ENCODE data around the gene HIVEP2.

DNA sequence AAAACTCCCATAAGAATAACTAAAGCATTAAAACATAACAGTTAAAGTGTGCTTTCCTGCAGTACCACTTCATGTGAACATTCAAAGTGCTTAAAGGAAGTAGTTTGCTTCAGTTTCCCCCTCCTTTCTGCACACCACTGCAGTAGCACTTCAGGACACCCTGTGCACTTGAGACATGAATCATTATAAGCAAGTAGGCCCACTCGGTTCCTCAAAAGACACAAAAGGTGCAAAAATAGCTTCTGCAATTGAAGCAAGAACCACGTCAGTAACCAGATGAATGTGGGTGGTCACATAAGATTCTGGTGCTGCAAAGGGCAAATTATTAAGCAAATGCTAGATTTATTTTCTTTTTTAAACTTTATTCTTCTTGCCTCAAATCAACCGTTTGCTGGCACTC is 160.6 kb downstream of the HIVEP2 start:
- no peak for TF ChIP-seq POLR2A (IDR thresholded peaks at IDR 0.05; ENCODE audit: low read depth, low read length)
- TF ChIP-seq POU2F2 (IDR thresholded peaks at IDR 0.05; ENCODE audit: low read depth, low read length), result peak; percentile 21; the same call in 1 of the 2 replicates
- TF ChIP-seq POLR2AphosphoS5 (IDR thresholded peaks at IDR 0.05; ENCODE audit: low read depth, low read length), result no peak
- TF ChIP-seq TAF1 (IDR thresholded peaks at IDR 0.05; ENCODE audit: low read depth, low read length), result no peak

Data from GM12891 (cell line).